GM20431 (cell line): ENCODE data around the gene NLK.
"Not testable (repeated sequence)": the region's sequence is repeated elsewhere in the genome, so short reads cannot be mapped to it uniquely, and the experiment has no call there.

Source experiments
- in situ Hi-C: fragments of 300-500 bp; cut with MseI, MboI; formaldehyde crosslinking; loops from one replicate; pipeline ENCODE4 v1.15.0; 2020; ENCODE audit warnings: low sequenced_read_pairs; ENCODE audit not compliant: unreplicated experiment

NLK gene

GRCh38 chr17:28141773-28142172, 99.3 kb downstream of the NLK start:
- in situ Hi-C loops, result no loop called here

GRCh38 chr17:28142305-28142704, 99.8 kb downstream of the NLK start:
- in situ Hi-C loops, result no loop called here

GRCh38 chr17:28144019-28144418, 101.5 kb downstream of the NLK start:
- in situ Hi-C loops, result no loop called here

- in situ Hi-C loops, result no loop called here
Measured at GRCh38 chr17:28145348-28145747, 102.9 kb downstream of the NLK start.

DNA sequence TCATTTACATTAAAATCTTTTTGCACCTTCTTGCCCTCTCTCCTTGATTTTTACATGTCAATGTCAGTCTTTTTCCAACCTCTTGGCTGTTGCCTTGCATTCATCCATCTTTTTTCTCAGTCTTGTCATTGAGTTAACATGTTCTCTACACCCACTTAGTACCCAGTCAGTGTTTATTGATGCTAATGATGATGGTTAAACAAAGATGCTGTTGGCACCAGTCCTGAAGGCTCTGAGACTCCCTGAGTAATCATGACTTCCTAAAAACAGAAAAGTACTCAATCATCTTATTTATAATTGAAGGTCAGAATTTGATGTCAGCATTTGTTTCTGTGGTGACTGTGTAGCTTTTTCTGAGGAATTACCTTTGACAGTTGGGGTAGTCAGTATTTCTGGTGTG, 104.5 kb downstream of the NLK start:
- in situ Hi-C loops, result no loop called here

GRCh38 chr17:28151001-28151400, 108.5 kb downstream of the NLK start:
- in situ Hi-C loops, result no loop called here

DNA sequence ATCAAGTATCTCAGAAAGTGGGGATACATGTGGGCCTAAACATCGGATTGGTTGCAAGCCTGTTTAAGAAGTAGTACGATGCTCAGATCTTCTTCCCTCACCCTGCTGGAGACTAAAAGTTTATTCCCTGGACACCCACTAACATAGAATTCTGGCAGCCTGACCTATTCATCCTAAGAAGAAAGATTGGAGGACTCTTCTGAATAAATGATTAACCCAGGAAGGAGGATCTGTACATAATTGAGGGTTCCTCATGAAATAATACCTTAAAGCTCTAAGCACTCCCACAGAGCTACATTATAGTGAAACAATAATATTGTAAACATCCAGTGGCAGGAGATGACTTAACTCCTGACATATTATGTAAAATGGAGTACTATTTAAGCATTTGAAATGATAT, 111.7 kb downstream of the NLK start:
- in situ Hi-C loops, result no loop called here

DNA sequence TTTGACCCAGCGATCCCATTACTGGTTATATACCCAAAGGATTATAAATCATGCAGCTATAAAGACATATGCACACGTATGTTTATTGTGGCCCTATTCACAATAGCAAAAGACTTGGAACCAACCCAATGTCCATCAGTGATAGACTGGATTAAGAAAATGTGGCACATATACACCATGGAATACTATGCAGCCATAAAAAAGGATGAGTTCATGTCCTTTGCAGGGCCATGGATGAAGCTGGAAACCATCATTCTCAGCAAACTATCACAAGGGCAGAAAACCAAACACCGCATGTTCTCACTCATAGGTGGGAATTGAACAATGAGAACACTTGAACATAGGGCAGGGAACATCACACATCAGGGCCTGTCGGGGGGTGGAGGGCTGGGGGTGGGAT, 112.9 kb downstream of the NLK start:
- in situ Hi-C loops, result not testable (repeated sequence)

DNA sequence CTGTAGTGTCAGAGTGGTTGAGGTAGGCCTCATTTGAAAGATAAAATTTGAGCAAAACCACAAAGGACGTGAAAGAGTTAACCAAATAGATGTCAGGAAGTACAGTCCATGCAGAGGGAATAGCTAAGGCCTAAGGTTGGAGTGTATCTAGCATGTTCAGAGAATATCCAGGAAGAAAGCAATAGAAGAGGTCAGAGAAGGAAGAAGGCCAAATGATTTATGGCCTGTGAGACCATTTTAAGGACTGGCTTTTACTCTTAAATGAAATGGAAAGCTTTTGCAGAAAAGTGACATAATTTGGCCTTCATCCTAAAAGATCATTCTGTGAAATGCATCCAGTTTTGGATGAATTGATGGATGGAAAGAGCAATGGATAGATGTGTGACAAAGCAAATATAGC, 116.5 kb downstream of the NLK start:
- in situ Hi-C loops, result no loop called here

DNA sequence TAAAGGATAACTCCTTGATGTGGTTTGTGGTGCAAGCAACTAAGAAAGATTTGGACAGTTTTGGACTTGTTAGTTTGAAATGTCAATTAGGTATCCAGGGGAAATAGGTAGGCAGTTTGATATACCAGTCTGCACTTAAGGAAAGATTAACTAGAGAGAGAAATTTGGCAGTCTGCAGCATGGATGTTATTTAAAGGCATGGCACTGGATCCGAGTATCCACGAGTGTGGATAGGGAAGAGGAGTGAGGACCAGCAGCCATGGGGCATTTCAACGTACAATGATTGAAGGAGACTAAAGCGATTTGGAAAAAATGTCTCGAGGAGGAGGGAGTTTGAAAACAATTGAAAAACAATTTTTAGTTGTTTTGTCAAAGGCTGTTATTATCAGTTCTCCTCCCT, 117.4 kb downstream of the NLK start:
- in situ Hi-C loops, result no loop called here

GRCh38 chr17:28160610-28161009, 118.1 kb downstream of the NLK start:
- in situ Hi-C loops, result no loop called here

- in situ Hi-C loops, result no loop called here
Measured at GRCh38 chr17:28161311-28161710, 118.8 kb downstream of the NLK start.

DNA sequence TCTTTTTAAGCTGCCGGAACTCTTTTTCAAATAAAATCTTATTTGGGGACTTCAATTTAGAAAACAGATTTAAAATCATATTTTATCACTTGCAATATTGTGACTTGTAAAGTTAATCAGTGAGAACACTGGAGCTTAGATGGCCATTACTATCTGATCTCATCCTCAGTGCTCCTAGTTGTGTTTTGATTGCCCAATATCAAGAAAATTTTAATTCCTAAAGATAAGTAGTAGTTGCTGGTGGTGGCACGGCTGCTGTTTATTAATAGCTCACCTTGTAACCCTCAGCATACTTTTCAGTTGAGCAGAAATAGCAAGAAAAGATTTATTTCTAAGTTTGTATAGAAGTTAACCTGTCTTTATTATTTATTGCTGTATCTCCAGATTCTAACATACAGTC, 124.0 kb downstream of the NLK start:
- in situ Hi-C loops, result no loop called here

GRCh38 chr17:28169621-28170349, 127.3 kb downstream of the NLK start:
- in situ Hi-C loops, result no loop called here

DNA sequence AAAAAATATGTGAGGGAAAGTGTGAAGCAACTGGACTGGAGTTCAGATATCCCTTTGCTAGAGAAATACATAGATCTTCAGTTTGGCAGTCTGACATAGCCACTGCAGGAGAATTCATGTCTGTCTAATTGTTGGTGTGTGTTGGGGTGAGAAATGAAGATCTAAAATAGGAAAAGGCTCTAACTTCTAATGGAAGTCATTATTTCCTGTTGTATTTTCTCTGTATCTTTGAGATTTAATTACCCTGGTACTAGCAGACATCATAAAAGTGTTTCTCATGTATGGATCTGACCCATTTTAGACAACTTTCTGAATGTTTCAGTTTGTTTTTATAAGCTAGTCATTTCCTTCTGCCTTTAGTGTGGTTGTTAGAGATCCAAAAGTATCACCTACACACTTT, 128.3 kb downstream of the NLK start:
- in situ Hi-C loops, result no loop called here

DNA sequence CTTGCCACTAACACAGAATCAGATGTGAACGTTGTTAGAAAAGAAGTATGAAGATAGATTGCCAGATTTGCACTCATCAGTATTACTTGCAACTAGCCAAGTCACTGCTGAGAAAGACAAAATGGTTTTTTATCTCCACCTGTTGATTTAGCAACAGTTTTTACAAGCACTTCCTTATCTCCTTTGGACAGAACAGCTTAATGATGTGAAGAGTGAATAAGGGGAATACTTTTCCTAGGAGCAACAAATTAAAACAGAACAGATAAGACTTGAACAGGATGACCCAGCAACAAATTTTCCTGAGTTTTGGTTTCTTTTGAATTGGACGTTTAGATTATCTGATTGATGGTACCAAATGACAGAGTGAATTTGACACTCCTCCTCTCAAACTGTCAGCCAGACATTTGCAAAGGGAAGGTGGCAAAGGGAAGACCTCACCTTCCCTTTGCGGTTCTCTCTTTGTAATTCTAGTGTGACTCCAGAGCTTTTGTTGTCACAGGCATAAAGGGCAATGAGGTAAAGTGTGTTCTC, 130.6 kb downstream of the NLK start:
- in situ Hi-C loops, result no loop called here

DNA sequence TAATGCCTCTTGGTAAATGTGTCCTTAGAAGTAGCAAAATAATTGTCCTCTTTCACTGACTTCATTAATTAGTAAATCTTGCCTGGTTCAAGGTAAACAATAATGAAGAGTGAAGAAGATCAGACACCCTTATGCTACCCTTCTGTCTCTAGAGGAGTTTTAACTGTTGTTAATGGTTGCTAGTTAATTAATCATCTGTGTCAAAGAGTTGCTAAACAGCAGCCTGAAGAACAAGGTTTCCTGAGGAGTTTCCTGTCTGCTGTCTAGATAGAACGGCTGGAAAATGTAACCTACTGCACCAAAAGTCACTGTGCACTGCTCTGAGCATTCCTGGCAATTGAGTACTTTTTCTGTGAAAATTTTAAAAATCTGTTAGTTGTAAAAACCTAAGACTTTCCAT, 131.3 kb downstream of the NLK start:
- in situ Hi-C loops, result no loop called here

- in situ Hi-C loops, result no loop called here
Measured at GRCh38 chr17:28174352-28175046, 132.0 kb downstream of the NLK start.

DNA sequence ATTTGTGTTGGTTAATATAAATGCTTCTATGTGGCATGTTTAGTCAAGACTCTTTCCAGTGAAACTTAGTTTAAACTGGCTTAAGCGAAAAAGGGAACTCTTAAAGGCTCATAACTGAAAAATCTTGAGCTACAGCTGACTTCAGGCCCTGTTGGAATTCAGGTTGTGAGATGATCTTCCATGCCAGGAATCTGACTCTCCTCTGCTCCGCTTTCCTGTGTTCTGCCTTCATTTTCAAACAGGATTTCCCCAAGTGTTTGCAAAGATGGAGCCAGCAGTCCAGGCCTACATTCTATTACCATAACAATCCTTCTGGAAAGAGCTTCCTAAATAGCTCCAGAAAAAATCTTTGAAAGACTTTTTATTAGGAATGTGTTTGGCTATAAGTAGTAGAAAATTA, 134.9 kb downstream of the NLK start:
- in situ Hi-C loops, result no loop called here

GRCh38 chr17:28178800-28179199, 136.3 kb downstream of the NLK start:
- in situ Hi-C loops, result no loop called here

GRCh38 chr17:28180449-28180848, 138.0 kb downstream of the NLK start:
- in situ Hi-C loops, result no loop called here

- in situ Hi-C loops, result no loop called here
Measured at GRCh38 chr17:28181568-28181967, 139.1 kb downstream of the NLK start.
